Gastroesophageal sphincter (tissue), 3 donors: ENCODE results near the gene REEP6.

ENCODE experiments used
- CTCF ChIP-seq, 4 experiments: fragments of 200-600 bp in 2 of 4; fragments of 450-650 bp in 2 of 4; sonication (generic) in 1 of 4; IDR thresholded peaks; one replicate each; pipeline ENCODE4 v1.5.1; 2017 to 2019; ENCODE audit warnings: antibody characterized with exemption in 4 of 4, mild to moderate bottlenecking in 2 of 4, moderate library complexity in 2 of 4
- POLR2AphosphoS5 ChIP-seq: sonication (generic); formaldehyde crosslinking; IDR thresholded peaks from one replicate; pipeline ENCODE4 v1.6.1; 2017; ENCODE audit warnings: antibody characterized with exemption

DNA sequence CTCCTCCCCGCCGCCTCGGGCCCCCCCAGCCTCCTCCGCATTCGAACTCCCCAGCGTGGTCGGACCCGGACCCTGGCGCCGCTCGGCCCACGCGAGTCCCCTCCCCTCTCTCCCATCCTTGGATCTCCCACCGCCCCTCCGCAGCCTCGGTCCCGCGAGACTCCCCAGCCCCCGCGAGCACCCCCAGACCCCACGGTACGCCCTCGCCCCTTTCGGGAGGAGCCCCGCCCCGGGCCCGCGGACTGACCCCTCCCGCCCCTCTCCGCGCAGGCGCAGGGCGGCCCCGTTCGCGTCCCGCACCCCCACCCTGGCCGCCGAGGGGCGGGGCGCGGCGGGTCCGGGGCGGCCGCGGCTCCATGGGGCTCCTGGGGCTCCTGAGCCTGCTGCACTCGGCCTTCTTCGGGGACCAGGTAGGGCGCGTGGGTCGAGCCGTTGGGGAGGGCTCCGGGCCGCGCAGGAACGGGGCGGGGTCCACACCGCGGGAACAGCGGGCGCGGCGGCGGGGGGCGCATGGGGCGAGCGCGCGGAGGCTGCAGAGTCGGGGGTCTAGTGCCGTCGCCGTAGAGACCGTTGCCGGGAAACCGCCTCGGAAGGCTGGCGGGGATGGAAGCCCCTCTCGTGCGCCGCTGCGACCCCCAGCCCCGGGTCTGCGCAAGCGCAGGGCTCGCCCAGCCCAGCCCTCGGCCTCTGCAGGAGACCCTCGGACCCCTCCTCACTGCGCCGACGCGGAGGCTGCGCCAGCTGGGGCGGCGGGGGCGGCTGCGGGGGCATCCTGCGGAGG lies 44.9 kb upstream of the REEP6 start:
- TF ChIP-seq CTCF (IDR thresholded peaks at IDR 0.05): no peak
- TF ChIP-seq POLR2AphosphoS5: no peak
